Duodenal mucosa (tissue), 2 donors: ENCODE measurements around the gene DTHD1.

Source experiments
- H3K27ac ChIP-seq: one replicate; pipeline ENCODE4 v1.7.0; 2013; ENCODE audit warnings: low read depth, low read length
- H3K27me3 ChIP-seq, 2 donors: one replicate each; pipeline ENCODE4 v1.7.0; 2013; ENCODE audit warnings: low read length in 2 of 2, control low read depth in 1 of 2; ENCODE audit not compliant: insufficient read depth in 2 of 2, control insufficient read depth in 1 of 2
- H3K36me3 ChIP-seq, 2 donors: one replicate each; pipeline ENCODE4 v1.7.0; 2013; ENCODE audit warnings: low read length in 2 of 2, control low read depth in 1 of 2; ENCODE audit not compliant: insufficient read depth in 2 of 2, control insufficient read depth in 1 of 2
- H3K4me1 ChIP-seq, 2 donors: one replicate each; pipeline ENCODE4 v1.7.0; 2013; ENCODE audit warnings: low read length in 2 of 2, control low read depth in 1 of 2; ENCODE audit not compliant: insufficient read depth in 2 of 2, control insufficient read depth in 1 of 2
- H3K4me3 ChIP-seq, 2 donors: one replicate each; pipeline ENCODE4 v1.7.0; 2013; ENCODE audit warnings: low read length in 2 of 2, low read depth in 1 of 2
- H3K9ac ChIP-seq, 2 donors: one replicate each; pipeline ENCODE4 v1.7.0; 2013; ENCODE audit warnings: low read length in 2 of 2, low read depth in 1 of 2
- H3K9me3 ChIP-seq, 2 donors: one replicate each; pipeline ENCODE4 v1.7.0; 2013; ENCODE audit warnings: low read length in 2 of 2, control low read depth in 1 of 2; ENCODE audit not compliant: control insufficient read depth in 1 of 2

Gene DTHD1

GRCh38 chr4:36374836-36375511 is 93.6 kb downstream of the DTHD1 start:
- Histone ChIP-seq H3K9me3 (no peaks in the 10 kb centered on the region), H3K4me1 (no peaks in the 10 kb centered on the region), H3K4me3 (no peak overlapping the region), H3K27ac (no peak overlapping the region), H3K27me3 (no peaks in the 10 kb centered on the region), H3K9ac (no peak overlapping the region), H3K36me3 (no peaks in the 10 kb centered on the region)

- no peak overlapping the region for H3K27ac ChIP-seq
- H3K36me3 ChIP-seq: no peaks in the 10 kb centered on the region
- H3K9me3 ChIP-seq: no peaks in the 10 kb centered on the region
- H3K4me1 ChIP-seq: no peaks in the 10 kb centered on the region
- H3K9ac ChIP-seq: no peak overlapping the region
- no peak overlapping the region for H3K4me3 ChIP-seq
- no peaks in the 10 kb centered on the region for H3K27me3 ChIP-seq
Observed at GRCh38 chr4:36385951-36386571, 104.6 kb downstream of the DTHD1 start.

GRCh38 chr4:36386691-36387090 is 105.3 kb downstream of the DTHD1 start:
- Histone ChIP-seq H3K9ac (no peak overlapping the region), H3K36me3 (no peaks in the 10 kb centered on the region), H3K27ac (no peak overlapping the region)

GRCh38 chr4:36388710-36389109 is 107.3 kb downstream of the DTHD1 start:
- H3K4me3 ChIP-seq: no peak overlapping the region
- no peaks in the 10 kb centered on the region for H3K27me3 ChIP-seq
- no peak overlapping the region for H3K9ac ChIP-seq
- H3K27ac ChIP-seq: no peak overlapping the region
- no peaks in the 10 kb centered on the region for H3K9me3 ChIP-seq
- H3K36me3 ChIP-seq: no peaks in the 10 kb centered on the region
- no peaks in the 10 kb centered on the region for H3K4me1 ChIP-seq

More at GRCh38 chr4:36386691-36387090, 105.3 kb downstream of the DTHD1 start:
- Histone ChIP-seq H3K4me3 (no peak overlapping the region), H3K9me3 (no peaks in the 10 kb centered on the region), H3K4me1 (no peaks in the 10 kb centered on the region), H3K27me3 (no peaks in the 10 kb centered on the region)

GRCh38 chr4:36391411-36391810 is 110.0 kb downstream of the DTHD1 start:
- no peaks in the 10 kb centered on the region for H3K27me3 ChIP-seq

GRCh38 chr4:36392024-36392423 is 110.6 kb downstream of the DTHD1 start:
- H3K4me1 ChIP-seq: no peaks in the 10 kb centered on the region
- H3K9me3 ChIP-seq: no peaks in the 10 kb centered on the region
- H3K4me3 ChIP-seq: no peak overlapping the region
- no peaks in the 10 kb centered on the region for H3K27me3 ChIP-seq
- H3K36me3 ChIP-seq: no peaks in the 10 kb centered on the region
- H3K9ac ChIP-seq: no peak overlapping the region
- no peak overlapping the region for H3K27ac ChIP-seq

More at GRCh38 chr4:36391411-36391810, 110.0 kb downstream of the DTHD1 start:
- Histone ChIP-seq H3K9me3 (no peaks in the 10 kb centered on the region), H3K36me3 (no peaks in the 10 kb centered on the region), H3K4me1 (no peaks in the 10 kb centered on the region), H3K4me3 (no peak overlapping the region), H3K27ac (no peak overlapping the region), H3K9ac (no peak overlapping the region)

- H3K9ac ChIP-seq: no peak overlapping the region
- no peak overlapping the region for H3K27ac ChIP-seq
- no peaks in the 10 kb centered on the region for H3K4me1 ChIP-seq
- no peak overlapping the region for H3K4me3 ChIP-seq
- H3K9me3 ChIP-seq: no peaks in the 10 kb centered on the region
- no peaks in the 10 kb centered on the region for H3K27me3 ChIP-seq
- no peaks in the 10 kb centered on the region for H3K36me3 ChIP-seq
Observed at GRCh38 chr4:36392916-36393315, 111.5 kb downstream of the DTHD1 start.
